Activated CD4-positive, alpha-beta T cell treated with anti-CD3 and anti-CD28 coated beads for 24 hours (primary cell): ENCODE results near the gene ALAS1.

Experiments
- DNase-seq, 2 donors: peaks; one replicate each; pipeline ENCODE4 v3.0.0-alpha.2; 2020; ENCODE audit warnings: low read depth in 2 of 2

The ALAS1 gene

DNA sequence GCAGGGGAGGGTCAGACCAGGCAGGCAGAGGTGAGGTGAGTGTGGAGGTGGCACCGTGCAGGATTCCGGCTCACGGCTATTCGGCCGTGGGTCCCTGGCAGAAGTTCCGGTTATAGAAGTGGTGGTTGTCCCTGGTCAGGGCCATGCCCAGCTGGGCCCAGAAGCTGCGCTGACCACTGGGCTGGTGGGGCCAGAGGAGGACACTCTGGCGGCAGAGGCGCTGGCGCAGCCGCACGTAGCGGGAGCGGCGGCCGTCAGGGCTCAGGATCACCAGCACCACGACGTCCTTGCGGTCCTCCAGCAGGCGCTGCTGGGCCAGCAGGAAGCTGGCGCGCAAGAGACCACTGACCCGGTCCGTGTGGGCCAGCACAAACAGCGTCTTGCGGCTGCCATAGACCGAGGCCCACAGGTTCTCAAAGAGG is 23.2 kb downstream of the ALAS1 start:
- DNase-seq: no peak

DNA sequence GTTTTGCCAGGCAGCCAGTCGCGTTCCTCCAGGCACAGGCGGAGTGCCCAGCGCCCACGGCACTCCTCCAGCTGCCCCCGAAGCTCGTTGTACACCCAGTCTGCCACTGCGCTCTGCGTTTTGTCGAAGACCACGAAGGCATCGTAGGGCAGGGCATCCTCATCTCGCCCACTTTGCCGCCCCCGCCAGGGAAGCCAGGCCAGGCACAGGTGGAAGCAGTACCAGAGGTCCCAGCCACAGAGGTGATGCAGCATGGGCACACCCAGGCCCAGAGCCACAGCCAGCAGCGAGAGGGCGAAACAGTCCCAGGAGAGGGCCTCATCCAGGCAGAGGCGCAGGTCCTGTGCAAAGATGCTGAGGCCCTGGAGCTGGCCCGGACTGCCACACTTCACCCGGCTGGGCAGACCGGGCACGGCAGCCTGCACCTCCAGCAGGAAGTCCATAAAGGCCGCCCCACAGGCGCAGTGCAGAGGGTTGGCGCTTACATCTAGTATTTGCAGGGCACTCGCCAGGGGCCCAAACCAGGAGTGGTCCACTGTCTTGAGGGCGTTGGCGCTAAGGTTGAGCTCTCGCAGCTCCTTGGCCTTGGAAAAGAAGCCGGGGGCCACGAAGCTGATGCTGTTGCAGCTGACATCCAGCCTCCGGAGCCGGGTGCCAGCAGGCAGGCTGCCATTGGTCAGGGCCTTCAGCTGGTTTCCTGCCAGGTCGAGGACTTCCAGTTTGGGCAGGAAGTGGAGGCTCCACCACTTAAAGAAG is 23.8 kb downstream of the ALAS1 start:
- DNase-seq: no peak

DNA sequence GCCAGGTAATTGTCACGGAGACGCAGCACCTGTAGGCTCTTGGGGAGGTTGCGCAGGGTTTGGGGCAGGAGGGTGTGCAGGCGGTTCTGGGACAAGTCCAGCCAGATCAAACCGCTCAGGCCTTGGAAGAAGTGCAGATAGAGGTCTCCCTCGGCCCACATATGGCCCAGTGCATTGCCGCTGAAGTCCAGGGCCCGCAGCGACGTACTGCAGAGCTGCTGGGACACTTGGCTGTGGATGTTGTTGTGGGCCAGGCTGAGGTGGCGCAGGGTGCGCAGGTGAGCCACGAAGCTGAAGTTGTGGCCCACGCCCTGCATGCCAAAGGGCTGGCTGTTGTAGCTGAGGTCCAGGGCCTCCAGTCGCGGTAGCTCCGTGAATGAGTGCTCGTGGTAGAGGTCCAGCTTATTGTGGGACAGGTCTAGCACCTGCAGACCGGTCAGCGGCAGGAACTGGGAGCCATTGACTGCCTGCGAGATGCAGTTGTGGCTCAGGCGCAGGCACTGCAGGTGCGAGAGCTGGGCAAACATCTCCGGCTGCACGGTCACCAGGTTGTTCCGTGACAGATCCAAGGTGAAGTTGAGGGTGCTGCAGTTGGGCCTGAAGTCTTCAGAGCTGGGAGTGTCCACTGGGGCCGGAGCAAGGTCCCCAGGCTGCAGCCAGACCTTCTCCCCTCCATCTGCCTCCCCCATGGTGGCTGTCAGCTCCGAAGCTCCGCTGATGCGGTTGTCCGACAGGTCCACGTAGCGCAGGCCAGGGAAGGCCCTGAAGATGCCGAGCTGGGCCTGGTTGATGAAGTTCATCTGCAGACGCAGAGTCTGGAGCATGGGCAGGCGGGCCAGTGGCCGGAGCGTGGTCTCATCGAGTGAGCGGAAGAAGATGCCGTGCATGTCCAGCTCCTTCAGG is 24.6 kb downstream of the ALAS1 start:
- no peak for DNase-seq

DNA sequence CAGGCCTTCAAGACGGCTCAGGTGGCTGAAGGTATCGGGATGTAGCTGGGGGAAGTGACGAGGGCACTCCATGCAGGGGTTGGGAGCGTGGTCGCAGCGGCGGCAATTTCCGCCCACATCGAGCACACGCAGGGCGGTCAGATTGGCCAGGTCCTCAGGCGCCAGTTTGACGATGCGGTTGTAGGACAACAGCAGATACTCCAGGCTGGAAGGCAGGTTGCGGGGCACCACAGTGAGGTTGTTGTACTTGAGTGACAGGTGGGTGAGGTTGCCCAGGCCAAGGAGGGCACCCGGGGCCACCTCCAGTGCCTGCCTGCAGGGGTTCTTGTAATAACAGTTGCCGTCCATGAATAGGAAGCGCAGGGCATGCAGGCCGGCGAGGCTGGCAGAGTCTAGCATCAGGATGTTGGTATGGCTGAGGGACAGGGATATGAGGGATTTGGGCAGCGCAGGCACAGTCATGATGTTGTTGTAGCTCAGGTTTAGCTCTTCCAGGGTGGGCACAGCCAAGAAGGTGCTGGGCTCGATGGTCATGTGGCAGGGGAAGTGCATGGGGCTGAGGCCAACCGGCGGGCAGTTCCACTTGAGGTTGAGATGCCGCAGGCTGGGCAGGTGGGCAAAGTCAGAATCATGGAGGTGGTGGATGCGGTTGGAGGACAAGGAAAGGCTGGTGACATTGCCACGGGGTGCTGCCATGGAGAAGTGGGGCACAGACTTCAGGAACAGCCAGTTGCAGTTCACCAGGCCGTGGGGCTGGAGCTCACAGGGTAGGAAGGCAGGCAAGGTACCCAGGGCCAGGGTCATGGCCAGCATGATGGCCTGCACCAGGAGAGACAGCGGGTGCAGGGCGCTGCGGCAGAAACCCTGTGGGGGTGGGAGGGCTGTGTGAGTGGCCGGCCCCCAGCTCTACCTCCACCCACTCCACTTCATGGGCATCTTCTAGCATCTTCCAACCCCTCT is 25.8 kb downstream of the ALAS1 start:
- DNase-seq: no peak

DNA sequence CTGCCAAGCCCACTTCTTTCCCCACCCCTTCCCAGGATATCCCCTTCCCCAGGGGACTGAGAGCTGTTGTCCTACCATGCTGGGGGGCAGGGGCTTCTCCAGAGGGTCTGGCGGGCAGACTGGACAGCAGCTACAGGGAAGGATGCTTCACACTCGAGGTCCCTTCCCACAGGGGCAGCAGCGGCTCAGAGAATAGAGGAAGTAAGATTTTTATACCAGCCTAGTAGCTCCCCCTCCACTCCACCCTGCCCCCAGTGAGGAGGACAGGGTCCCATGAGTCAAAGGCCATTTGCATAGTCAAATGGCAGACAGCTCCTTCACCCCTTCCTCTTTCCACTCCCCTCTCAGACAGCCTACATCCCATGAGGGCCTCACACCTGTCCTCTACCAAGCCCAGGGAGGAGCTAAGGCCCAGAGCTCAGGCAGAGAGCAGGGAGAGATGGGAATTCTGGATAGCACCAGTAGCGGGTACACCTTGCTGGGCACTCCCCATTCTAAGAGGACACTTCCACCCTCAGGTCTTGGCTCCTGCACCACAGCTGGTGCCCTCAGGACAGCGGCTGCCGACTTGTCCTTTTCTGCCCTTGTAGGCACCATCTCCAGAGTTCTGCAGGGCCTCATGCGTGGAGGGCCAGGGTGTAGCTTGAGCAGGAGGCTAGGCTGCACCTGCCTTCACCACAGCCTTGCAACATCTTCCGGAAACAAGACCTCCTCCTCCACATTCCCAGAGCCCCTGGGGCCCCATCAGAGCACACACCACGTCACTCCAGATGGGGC is 27.7 kb downstream of the ALAS1 start, which contains the start of gene TLR9:
TSS of gene TLR9 (minus strand) at position 194 of the 777 bp plus-strand sequence. CDS start at position 78, 116 bp downstream.
- DNase-seq: no peak

DNA sequence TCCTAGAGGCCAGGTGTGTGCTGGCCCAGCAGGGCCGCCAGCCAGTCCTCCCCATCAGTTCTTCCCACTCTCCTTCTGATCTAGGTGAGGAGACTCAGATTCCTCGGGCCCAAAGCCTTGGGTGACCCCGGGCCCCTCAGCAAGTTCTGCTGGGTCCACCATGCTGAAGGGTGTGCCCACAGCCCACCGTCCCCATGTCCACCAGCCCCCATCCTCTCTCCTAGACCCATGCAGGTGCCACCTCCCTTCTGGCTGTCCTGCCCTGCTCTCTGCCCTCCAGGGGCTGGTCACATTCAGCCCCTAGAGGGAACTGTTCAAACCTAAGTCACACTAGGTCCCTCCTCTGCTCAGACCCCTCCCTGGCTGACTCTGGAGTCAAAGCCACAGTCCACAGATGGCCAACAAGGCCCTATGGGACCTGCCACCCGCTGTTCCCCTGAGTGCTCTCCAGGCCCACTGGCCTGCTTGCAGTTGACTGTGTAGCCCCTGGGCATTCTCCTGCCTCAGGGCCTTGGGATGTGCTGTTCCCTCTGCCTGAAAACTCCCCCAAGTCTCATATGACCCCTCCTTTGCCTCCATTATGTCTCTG is 28.4 kb downstream of the ALAS1 start:
- no peak for DNase-seq

DNA sequence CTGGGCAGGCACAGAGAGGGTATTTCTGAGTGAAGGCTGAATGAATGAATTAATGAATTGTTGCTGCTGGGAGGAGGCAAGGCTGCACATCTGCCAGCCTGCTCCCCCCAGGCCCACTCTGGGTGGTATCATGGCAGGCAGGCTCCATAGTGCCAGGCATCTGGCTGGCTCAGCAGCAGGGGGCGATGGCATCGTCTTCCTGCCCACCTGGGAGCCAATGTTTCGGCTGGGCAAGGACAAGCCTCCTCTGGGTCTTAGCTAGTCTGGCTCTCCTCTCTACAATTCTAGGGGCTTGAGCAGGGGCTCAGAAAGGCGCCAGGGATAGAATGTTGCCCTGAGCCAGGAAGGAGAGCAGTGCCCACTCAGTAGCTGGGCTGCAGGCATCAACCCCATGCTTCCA is 29.2 kb downstream of the ALAS1 start:
- no peak for DNase-seq

DNA sequence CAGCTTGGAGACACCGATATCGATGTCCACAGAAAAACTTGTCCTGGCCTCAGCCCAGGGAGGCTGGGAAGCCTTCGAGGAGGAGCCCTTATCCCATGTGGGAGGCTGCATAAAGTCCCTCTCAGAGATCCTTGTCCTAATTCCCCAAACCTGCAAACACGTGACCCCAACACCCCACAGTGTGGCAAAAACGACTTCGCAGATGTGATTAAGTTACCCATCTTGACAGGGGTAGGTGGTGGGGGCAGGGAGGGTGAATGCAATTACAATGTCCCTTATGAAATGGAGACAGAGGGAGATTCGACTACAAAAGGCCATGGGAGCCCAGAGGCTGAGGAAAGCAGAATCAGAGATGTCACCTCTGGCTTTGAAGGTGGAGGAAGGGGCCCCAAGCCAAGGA is 29.8 kb downstream of the ALAS1 start:
- no peak for DNase-seq

DNA sequence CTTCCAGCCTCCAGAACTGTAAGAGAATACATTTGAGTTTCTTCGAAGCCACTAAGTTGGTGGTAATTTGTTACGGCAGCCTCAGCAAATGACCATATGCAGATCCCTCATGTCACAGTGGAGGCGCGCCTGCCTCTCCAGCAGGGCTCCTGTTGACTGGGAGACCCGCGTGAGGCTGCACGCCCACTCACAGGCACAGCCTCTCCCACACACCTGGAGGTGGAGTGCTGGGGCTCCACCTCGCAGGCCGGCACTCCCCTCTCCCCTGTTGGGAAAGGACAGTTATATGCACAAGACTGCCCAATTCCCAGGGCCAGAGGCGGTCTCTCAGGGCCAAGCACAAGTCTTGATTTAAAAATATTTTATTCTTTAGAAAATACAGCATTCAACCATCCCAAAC is 30.3 kb downstream of the ALAS1 start:
- no peak for DNase-seq

DNA sequence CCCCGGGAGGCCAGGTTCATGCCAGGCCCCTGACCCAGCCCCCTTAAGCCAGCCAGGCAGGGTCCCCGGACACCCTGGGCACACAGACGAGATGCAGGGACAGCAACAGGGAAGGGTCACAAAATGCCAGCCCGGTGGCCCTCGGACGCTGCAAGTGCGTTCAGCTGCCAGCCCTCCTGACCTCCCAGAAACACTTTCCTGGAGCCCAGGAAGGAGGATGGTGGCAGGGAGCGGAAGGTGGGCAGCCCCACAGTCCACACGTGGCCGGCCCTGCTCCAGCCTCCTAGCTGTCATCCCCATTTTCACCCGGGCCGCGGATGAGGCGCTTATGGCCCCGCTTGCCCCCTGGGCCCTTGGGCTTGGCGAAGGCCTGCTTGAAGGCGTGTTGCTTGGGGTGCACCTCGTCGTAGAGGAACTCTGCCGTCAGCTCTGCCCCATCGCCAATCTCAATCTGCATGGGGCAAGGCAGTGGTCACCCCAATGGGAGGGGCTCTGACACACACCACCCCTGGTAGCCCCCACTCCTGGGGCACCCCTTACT is 30.9 kb downstream of the ALAS1 start:
- no peak for DNase-seq

DNA sequence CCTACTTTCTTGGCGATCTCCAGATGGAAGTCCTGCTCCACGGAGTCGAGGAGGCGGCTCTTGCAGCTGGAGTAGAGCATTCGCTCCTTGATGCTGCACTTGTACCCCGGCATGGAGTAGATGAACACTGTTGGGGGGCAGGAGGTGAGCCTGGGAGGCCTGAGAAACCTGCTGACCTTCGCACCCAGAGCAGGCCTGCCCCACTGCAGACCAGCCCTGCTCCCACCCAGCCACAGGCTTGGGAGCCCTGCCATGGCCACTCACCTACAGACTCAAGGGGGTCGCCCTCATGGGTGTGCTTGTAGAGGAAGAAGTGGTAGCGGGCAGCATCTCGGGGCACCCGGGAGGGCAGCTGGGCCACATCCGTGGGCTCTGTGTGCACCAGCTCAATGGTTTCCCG is 31.7 kb downstream of the ALAS1 start:
- no peak for DNase-seq

DNA sequence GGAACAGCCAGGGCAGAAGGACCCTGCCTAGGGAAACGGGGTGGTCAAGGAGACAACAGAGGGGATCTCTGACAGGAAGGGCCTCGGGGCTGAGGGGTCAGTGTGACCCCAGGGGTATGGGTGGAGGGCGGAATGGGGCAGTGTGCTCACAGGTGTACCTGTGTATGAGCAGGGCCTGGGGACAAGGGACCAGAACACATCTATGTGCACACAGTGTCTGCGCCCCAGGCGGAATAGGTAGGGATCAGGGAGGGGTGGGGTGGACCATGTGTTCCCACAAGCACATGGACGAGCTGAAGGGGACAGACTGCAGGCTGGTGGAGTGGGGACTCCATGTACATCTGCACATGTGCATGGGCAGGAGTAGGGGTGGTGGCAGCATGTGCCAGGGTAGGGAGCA is 32.5 kb downstream of the ALAS1 start:
- no peak for DNase-seq

DNA sequence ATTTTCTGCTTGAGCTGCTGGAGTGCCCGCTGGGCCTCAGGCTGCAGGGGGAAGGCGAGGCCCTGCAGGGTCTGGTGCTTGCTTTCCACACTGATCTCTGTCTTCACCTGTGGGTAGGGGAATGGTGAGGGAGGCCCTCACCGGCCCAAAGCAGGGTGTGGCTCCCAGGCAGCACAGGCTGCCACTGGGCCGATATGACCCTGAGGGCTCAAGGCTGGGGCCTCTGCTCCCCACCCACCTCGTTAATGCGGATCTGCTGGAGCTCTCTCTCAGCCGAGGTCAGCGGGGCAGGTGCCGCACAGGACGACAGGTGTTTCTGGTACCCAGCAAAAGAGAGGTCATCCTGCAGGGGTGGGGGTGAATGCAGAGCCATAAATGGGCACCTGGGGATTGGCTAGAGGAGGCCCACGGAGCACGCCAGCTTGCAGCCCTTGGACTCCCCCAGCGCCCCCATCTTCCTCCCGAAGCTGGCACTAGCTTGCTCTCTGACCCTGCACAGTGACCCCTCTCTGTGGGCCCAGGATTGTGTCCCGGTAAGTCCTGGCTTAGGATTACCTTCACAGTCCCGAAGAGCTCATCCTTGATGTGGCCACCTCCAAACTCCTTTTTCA is 33.0 kb downstream of the ALAS1 start:
- no peak for DNase-seq

DNA sequence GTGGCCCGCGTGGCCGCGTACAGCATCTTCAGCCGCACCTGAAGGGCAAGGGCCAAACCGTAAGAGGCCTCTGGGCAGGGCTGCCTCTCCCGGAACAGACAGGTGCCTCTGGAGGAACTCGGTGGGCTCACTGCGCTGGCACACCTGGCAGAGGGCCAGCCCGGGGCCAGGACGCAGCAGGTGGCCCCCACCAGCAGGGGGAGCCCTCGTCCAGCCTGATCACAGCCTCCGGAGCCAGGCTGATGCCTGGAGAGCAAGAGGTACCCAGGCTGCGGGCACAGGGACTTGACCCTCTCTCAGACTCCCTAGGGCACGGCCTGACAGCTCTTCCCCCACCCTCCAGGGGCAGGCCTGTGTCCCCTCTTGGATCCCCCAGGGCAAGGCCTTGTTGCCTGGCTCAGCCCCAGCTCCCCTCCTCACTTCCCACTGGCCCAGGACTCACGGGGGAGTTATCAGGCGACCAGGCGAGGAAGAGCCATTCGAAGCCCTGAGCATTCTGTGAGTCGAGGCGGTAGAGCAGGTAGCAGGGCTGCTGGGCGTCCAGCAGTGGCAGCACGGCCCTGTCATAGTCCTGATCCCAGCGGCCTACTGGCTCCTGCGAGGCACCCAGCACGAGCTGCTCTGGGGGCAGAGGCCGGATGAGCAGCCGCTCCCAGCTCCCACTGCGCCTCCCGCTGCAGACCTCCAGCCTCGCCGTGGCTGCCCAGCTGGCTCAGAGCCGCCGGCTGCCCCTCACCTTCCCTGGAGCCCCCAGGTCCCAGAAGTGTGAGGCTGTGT is 33.7 kb downstream of the ALAS1 start:
- DNase-seq: peak; percentile 87

DNA sequence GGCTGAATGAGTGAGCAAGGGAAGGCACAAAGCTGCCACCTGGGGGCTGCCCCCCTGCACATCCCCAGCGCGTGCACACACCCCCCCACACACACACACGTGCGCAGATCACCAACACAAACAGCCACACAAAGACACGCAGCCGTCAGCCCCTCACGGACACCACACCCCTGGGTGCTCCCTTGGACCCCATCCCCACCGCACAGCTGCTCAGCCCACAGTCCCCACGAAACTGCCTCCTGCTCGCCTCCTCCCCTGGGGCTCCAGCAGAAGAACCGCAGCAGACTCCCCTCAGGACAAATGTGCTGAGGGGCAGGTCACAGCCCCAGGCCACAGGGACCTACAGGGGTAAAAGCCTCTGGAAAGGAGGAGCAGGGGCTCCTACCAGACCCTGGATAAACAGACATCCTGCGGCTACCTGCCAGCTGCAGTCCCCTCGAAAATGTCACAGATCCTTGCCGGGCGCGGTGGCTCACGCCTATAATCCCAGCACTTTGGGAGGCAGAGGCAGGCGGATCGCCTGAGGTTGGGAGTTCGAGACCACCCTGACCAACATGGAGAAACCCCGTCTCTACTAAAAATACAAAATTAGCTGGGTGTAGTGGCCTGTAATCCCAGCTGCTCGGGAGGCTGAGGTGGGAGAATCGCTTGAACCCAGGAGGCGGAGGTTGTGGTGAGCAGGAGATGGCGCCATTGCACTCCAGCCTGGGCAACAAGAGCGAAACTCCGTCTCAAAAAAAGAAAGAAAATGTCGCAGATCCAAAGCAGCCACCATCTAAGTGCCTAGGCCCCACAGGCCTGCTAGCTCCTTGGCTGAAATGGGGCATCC is 34.5 kb downstream of the ALAS1 start:
- no peak for DNase-seq

DNA sequence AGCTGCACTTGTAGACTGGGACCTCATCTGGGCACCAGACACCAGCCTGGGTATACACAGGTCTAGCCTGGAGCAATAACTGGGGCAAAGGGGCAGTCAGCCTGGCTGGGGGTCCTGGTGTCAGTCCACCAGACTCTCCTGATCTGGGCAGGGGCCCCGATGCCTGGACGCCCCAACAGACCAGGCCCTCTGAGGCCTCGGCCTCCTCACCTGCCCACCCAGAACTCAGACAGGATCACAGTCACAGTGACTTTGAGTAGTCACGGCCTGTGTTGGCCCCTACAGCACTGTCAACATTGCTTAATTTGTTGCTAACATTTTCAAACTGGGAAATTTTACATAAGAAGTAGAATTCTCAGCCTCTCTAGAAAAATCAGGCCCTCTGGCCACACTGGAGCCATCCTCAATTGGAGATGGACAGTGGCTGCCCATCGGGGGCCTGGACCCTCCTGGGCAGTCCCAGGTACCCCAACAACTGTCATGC is 35.2 kb downstream of the ALAS1 start:
- no peak for DNase-seq

DNA sequence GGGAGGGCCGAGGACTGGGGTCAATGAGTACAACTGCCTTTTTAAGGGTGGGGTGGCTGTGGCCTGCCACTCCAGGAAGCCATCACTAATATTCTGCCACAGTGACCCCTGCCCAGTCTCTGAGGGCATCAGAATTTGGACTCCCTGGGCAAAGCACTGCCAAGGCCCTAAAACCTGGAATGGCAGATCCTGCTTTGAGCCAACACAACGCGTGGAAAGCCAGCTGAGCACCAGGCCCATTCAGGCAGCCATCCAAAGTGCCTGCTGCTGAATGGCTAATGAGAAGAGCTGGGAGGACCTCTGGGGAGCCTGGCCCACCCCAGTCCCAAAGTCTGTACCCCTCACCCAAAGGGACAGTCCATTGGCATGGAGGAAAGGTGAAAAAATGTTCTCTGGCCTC is 36.0 kb downstream of the ALAS1 start:
- no peak for DNase-seq
